ENCODE measurements around the gene ERFE. TPM values are rescaled to one million over a fixed set of nuclear protein-coding genes. Genes with fewer than 3 reads are reported as not detected.
A peak's percentile ranks its signal among the peaks of the same experiment; 100 is the strongest.

ERFE gene
- total RNA-seq, 3 donors from 2014 or later: 0.38 to 0.58 (median 0.51) TPM

- no peak for TF ChIP-seq CTCF (IDR thresholded peaks at IDR 0.05)
- no peaks in the 10 kb centered on the region for H3K9me3 ChIP-seq
- ATAC-seq (no peak), DNase-seq (peak in 1 of 3 donors; percentile 15)
- H3K36me3 ChIP-seq (ENCODE audit: low read depth): no peaks in the 10 kb centered on the region
- H3K4me1 ChIP-seq (ENCODE audit: low read depth): no peaks in the 10 kb centered on the region
- intact Hi-C loops (cut with DNase I, micrococcal nuclease): no loop called here
- no peak overlapping the region for H3K4me3 ChIP-seq
Observed at GRCh38 chr2:238131761-238132462, 26.9 kb upstream of the ERFE start.

GRCh38 chr2:238132463-238133450 is 26.0 kb upstream of the ERFE start:
- ATAC-seq (no peak), DNase-seq (peak in 2 of 3 donors; percentile 15 to 40)
- Histone ChIP-seq H3K9me3 (no peaks in the 10 kb centered on the region), H3K36me3 (ENCODE audit: low read depth) (no peaks in the 10 kb centered on the region), H3K4me1 (ENCODE audit: low read depth) (no peaks in the 10 kb centered on the region), H3K4me3 (no peak overlapping the region)
- intact Hi-C loops (cut with DNase I, micrococcal nuclease): no loop called here
- no peak for TF ChIP-seq CTCF (IDR thresholded peaks at IDR 0.05)

- Histone ChIP-seq H3K4me3 (no peak overlapping the region), H3K36me3 (ENCODE audit: low read depth) (no peaks in the 10 kb centered on the region), H3K4me1 (ENCODE audit: low read depth) (peaks cover 2% of the 10 kb centered on the region), H3K9me3 (no peaks in the 10 kb centered on the region)
- ATAC-seq: no peak
- no peak for TF ChIP-seq CTCF (IDR thresholded peaks at IDR 0.05)
- intact Hi-C loops (cut with DNase I, micrococcal nuclease): no loop called here
- peak in 2 of 3 donors; percentile 14 to 37 for DNase-seq
Observed at GRCh38 chr2:238133499-238134392, 25.0 kb upstream of the ERFE start.

GRCh38 chr2:238134393-238134785 is 24.4 kb upstream of the ERFE start:
- Histone ChIP-seq H3K4me1 (ENCODE audit: low read depth) (peaks cover 2% of the 10 kb centered on the region), H3K4me3 (no peak overlapping the region), H3K36me3 (ENCODE audit: low read depth) (no peaks in the 10 kb centered on the region), H3K9me3 (no peaks in the 10 kb centered on the region)
- intact Hi-C loops (cut with DNase I, micrococcal nuclease): no loop called here
- TF ChIP-seq CTCF (IDR thresholded peaks at IDR 0.05): no peak
- DNase-seq (peak in 2 of 3 donors; percentile 15 to 32), ATAC-seq (no peak)

- DNase-seq (peak in 2 of 3 donors; percentile 7 to 23), ATAC-seq (no peak)
- Histone ChIP-seq H3K36me3 (ENCODE audit: low read depth) (no peaks in the 10 kb centered on the region), H3K4me1 (ENCODE audit: low read depth) (peaks cover 2% of the 10 kb centered on the region), H3K4me3 (no peak overlapping the region), H3K9me3 (no peaks in the 10 kb centered on the region)
- TF ChIP-seq CTCF (IDR thresholded peaks at IDR 0.05): no peak
- intact Hi-C loops (cut with DNase I, micrococcal nuclease): no loop called here
Observed at GRCh38 chr2:238135601-238136150, 23.1 kb upstream of the ERFE start.

Data from mucosa of descending colon (tissue), 3 donors.